ENCODE results near the gene LHFPL6.

Gene LHFPL6

GRCh38 chr13:39563470-39563735 lies 39.6 kb downstream of the LHFPL6 start:
- no peak for TF ChIP-seq CTCF (IDR thresholded peaks at IDR 0.05; ENCODE audit: low read depth, low read length)
- no peak overlapping the region for H3K4me3 ChIP-seq (replicated peaks in 1 of 2; ENCODE audit: low read depth in 2 of 2, low read length in 2 of 2)
- no peak for DNase-seq (ENCODE audit: low read depth in 2 of 2)

GRCh38 chr13:39561971-39562370 lies 41.0 kb downstream of the LHFPL6 start:
- H3K4me3 ChIP-seq (replicated peaks in 1 of 2; ENCODE audit: low read depth in 2 of 2, low read length in 2 of 2), result no peak overlapping the region
- no peak for TF ChIP-seq CTCF (IDR thresholded peaks at IDR 0.05; ENCODE audit: low read depth, low read length)
- DNase-seq (ENCODE audit: low read depth in 2 of 2), result no peak

GRCh38 chr13:39559847-39560246 lies 43.1 kb downstream of the LHFPL6 start:
- TF ChIP-seq CTCF (IDR thresholded peaks at IDR 0.05; ENCODE audit: low read depth, low read length), result no peak

GRCh38 chr13:39557285-39557955 lies 45.6 kb downstream of the LHFPL6 start:
- DNase-seq (ENCODE audit: low read depth in 2 of 2), result no peak
- no peak overlapping the region for H3K4me3 ChIP-seq (replicated peaks in 1 of 2; ENCODE audit: low read depth in 2 of 2, low read length in 2 of 2)
- no peak for TF ChIP-seq CTCF (IDR thresholded peaks at IDR 0.05; ENCODE audit: low read depth, low read length)

More at GRCh38 chr13:39559847-39560246, 43.1 kb downstream of the LHFPL6 start:
- no peak overlapping the region for H3K4me3 ChIP-seq (replicated peaks in 1 of 2; ENCODE audit: low read depth in 2 of 2, low read length in 2 of 2)
- no peak for DNase-seq (ENCODE audit: low read depth in 2 of 2)

GRCh38 chr13:39556866-39557265 lies 46.1 kb downstream of the LHFPL6 start:
- H3K4me3 ChIP-seq (replicated peaks in 1 of 2; ENCODE audit: low read depth in 2 of 2, low read length in 2 of 2), result no peak overlapping the region
- TF ChIP-seq CTCF (IDR thresholded peaks at IDR 0.05; ENCODE audit: low read depth, low read length), result no peak
- no peak for DNase-seq (ENCODE audit: low read depth in 2 of 2)

GRCh38 chr13:39554371-39554770 lies 48.6 kb downstream of the LHFPL6 start:
- no peak for TF ChIP-seq CTCF (IDR thresholded peaks at IDR 0.05; ENCODE audit: low read depth, low read length)

GRCh38 chr13:39552246-39552645 lies 50.7 kb downstream of the LHFPL6 start:
- DNase-seq (ENCODE audit: low read depth in 2 of 2), result no peak
- TF ChIP-seq CTCF (IDR thresholded peaks at IDR 0.05; ENCODE audit: low read depth, low read length), result no peak
- H3K4me3 ChIP-seq (replicated peaks in 1 of 2; ENCODE audit: low read depth in 2 of 2, low read length in 2 of 2), result no peak overlapping the region

More at GRCh38 chr13:39554371-39554770, 48.6 kb downstream of the LHFPL6 start:
- no peak for DNase-seq (ENCODE audit: low read depth in 2 of 2)
- H3K4me3 ChIP-seq (replicated peaks in 1 of 2; ENCODE audit: low read depth in 2 of 2, low read length in 2 of 2), result no peak overlapping the region
